Neuronal stem cell (in vitro differentiated cells): ENCODE data around the gene ANKRD36B.
"Not testable (repeated sequence)": the region's sequence is repeated elsewhere in the genome, so short reads cannot be mapped to it uniquely, and the experiment has no call there.

Experiments
- DNase-seq: peaks from one replicate; pipeline ENCODE4 v3.0.0-alpha.2; 2013; ENCODE audit warnings: low spot score
- H2AFZ ChIP-seq: one replicate; pipeline ENCODE4 v1.6.1; 2013; ENCODE audit warnings: mild to moderate bottlenecking, low read length, inconsistent platforms
- H2AK5ac ChIP-seq: 2 replicates; pipeline ENCODE4 v1.6.1; 2013; ENCODE audit warnings: low read depth, mild to moderate bottlenecking, inconsistent platforms, low read length, moderate library complexity, mixed read lengths
- H2BK120ac ChIP-seq: 2 replicates; pipeline ENCODE4 v1.6.1; 2013; ENCODE audit warnings: low read depth, mild to moderate bottlenecking, inconsistent platforms, low read length, moderate library complexity, mixed read lengths
- H2BK12ac ChIP-seq: one replicate; pipeline ENCODE4 v1.6.1; 2013; ENCODE audit warnings: low read length, inconsistent platforms
- H2BK15ac ChIP-seq: 2 replicates; pipeline ENCODE4 v1.6.1; 2013; ENCODE audit warnings: mild to moderate bottlenecking, low read length, inconsistent platforms, mixed read lengths
- H2BK5ac ChIP-seq: one replicate; pipeline ENCODE4 v1.6.1; 2013; ENCODE audit warnings: inconsistent platforms, mild to moderate bottlenecking, low read length, moderate library complexity
- H3K14ac ChIP-seq: one replicate; pipeline ENCODE4 v1.6.1; 2013; ENCODE audit warnings: low read length, inconsistent platforms
- H3K18ac ChIP-seq: 2 replicates; pipeline ENCODE4 v1.6.1; 2013; ENCODE audit warnings: low read length, inconsistent platforms
- H3K23ac ChIP-seq: 2 replicates; pipeline ENCODE4 v1.6.1; 2013; ENCODE audit warnings: low read depth, mild to moderate bottlenecking, mixed read lengths, low read length, inconsistent platforms; ENCODE audit not compliant: poor library complexity
- H3K27ac ChIP-seq: replicated peaks from 3 replicates; pipeline ENCODE4 v1.5.1; 2013; ENCODE audit warnings: low read length, inconsistent platforms
- H3K27me3 ChIP-seq, 3 experiments: 2 replicates each; pipeline ENCODE4 v1.6.1; 2013; ENCODE audit warnings: low read length in 3 of 3, mild to moderate bottlenecking in 2 of 3, inconsistent platforms in 1 of 3, low read depth in 1 of 3, mixed read lengths in 1 of 3, moderate library complexity in 1 of 3; ENCODE audit not compliant: control insufficient read depth in 3 of 3, insufficient read depth in 3 of 3
- H3K36me3 ChIP-seq, 2 donors: replicated peaks in 1 of 2; 2 replicates each; pipeline ENCODE4 v1.6.1; 2013; ENCODE audit warnings: low read length in 2 of 2; ENCODE audit not compliant: control insufficient read depth in 2 of 2, insufficient read depth in 2 of 2
- H3K4ac ChIP-seq: 2 replicates; pipeline ENCODE4 v1.6.1; 2013; ENCODE audit warnings: inconsistent platforms, mild to moderate bottlenecking, low read length, moderate library complexity
- H3K4me1 ChIP-seq, 2 donors: 1 replicate in 1 of 2; 2 replicates in 1 of 2; pipeline ENCODE4 v1.6.1; 2013; ENCODE audit warnings: low read length in 2 of 2, low read depth in 1 of 2; ENCODE audit not compliant: control insufficient read depth in 2 of 2, insufficient read depth in 1 of 2
- H3K4me2 ChIP-seq: one replicate; pipeline ENCODE4 v1.6.1; 2013; ENCODE audit warnings: mild to moderate bottlenecking, low read length, inconsistent platforms; ENCODE audit not compliant: insufficient read depth, poor library complexity, severe bottlenecking
- H3K4me3 ChIP-seq, 2 donors: 2 replicates each; pipeline ENCODE4 v1.5.1; 2013; ENCODE audit warnings: low read length in 2 of 2, mild to moderate bottlenecking in 2 of 2, inconsistent platforms in 1 of 2, moderate library complexity in 1 of 2
- H3K79me1 ChIP-seq: one replicate; pipeline ENCODE4 v1.6.1; 2013; ENCODE audit warnings: low read depth, mild to moderate bottlenecking, inconsistent platforms, low read length, moderate library complexity
- H3K9ac ChIP-seq: one replicate; pipeline ENCODE4 v1.6.1; 2013; ENCODE audit warnings: mild to moderate bottlenecking, low read depth, low read length, inconsistent platforms; ENCODE audit not compliant: poor library complexity
- H3K9me3 ChIP-seq, 2 donors: replicated peaks in 1 of 2; 2 replicates each; pipeline versions ENCODE3 to v1.6.1; 2013; ENCODE audit warnings: low read length in 2 of 2, mild to moderate bottlenecking in 2 of 2, inconsistent platforms in 1 of 2, low read depth in 1 of 2, mixed read lengths in 1 of 2, moderate library complexity in 1 of 2; ENCODE audit not compliant: control insufficient read depth in 2 of 2, insufficient read depth in 1 of 2
- H4K8ac ChIP-seq: one replicate; pipeline ENCODE4 v1.6.1; 2013; ENCODE audit warnings: low read depth, mild to moderate bottlenecking, inconsistent platforms, low read length, moderate library complexity
- H4K91ac ChIP-seq: one replicate; pipeline ENCODE4 v1.6.1; 2013; ENCODE audit warnings: low read length, low read depth, mild to moderate bottlenecking, inconsistent platforms; ENCODE audit not compliant: poor library complexity
- WGBS, 2 donors: extraction: QIAGEN DNeasy Blood & Tissue Kit; methylation state at CpG; one replicate each; pipeline ENCODE4 v1.1.7; 2013; ENCODE audit warnings: missing lambda C conversion rate in 2 of 2, mixed read lengths in 1 of 2; ENCODE audit not compliant: insufficient read length in 2 of 2, insufficient replicate concordance in 1 of 2; ENCODE audit errors: extremely low coverage in 2 of 2; 5-methylcytosine and 5-hydroxymethylcytosine counted together

Gene ANKRD36B

GRCh38 chr2:97525904-97526303 lies 63.8 kb downstream of the ANKRD36B start:
- H3K27ac ChIP-seq, H3K27me3 ChIP-seq, H2BK15ac ChIP-seq, H2BK120ac ChIP-seq, H3K36me3 ChIP-seq, H3K4me1 ChIP-seq, H4K8ac ChIP-seq, H3K18ac ChIP-seq, H2AFZ ChIP-seq, H4K91ac ChIP-seq, H3K4ac ChIP-seq, H3K14ac ChIP-seq, H3K9me3 ChIP-seq, H3K4me2 ChIP-seq, H3K23ac ChIP-seq, H2BK12ac ChIP-seq, H2BK5ac ChIP-seq, H3K9ac ChIP-seq, H3K79me1 ChIP-seq, H2AK5ac ChIP-seq, DNase-seq, H3K4me3 ChIP-seq: not testable (repeated sequence)
- WGBS, 2 donors: no CpG with 5 or more reads among the region's 2 CpGs

GRCh38 chr2:97523816-97524215 lies 65.9 kb downstream of the ANKRD36B start:
- H4K8ac ChIP-seq, H4K91ac ChIP-seq, H2BK15ac ChIP-seq, H3K4ac ChIP-seq, H2AFZ ChIP-seq, DNase-seq, H3K36me3 ChIP-seq, H3K4me2 ChIP-seq, H3K27me3 ChIP-seq, H3K27ac ChIP-seq, H2BK120ac ChIP-seq, H2BK5ac ChIP-seq, H3K4me1 ChIP-seq, H3K18ac ChIP-seq, H3K14ac ChIP-seq, H3K9ac ChIP-seq, H3K79me1 ChIP-seq, H2AK5ac ChIP-seq, H2BK12ac ChIP-seq, H3K4me3 ChIP-seq, H3K9me3 ChIP-seq, H3K23ac ChIP-seq: not testable (repeated sequence)
- no CpG with 5 or more reads among the region's 1 CpG for WGBS, 2 donors

DNA sequence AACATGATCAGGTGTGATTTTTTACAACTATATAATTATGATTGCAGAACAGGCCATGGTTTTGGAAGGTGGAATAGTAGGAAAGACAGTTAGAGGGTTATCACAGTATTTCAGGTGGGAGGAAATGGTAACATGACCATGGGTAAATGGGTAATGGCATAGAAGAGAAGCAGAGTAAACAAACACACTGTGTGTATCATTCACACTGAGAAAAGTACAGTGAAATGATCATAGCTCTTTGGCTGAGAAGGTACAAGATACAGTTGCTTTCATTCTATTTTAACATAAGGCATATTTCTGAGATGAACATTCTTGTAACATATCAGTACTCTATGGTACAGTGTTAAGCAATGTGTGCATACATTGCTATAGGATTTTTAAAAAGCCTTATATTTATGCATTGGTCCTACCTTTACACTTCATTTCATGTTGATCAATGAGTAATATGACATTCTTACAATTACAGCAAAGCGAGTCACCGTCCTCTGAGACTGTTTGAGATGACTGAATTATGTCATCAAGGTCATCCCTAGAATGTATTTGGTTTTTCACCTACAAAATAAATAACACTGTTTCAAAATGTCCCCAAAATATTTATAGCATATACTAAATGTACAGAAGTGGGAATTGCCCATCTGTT lies 66.6 kb downstream of the ANKRD36B start:
- not testable (repeated sequence) for H3K4me2 ChIP-seq, H3K18ac ChIP-seq, H3K4ac ChIP-seq, H4K8ac ChIP-seq, H3K27me3 ChIP-seq, DNase-seq, H3K9me3 ChIP-seq, H3K23ac ChIP-seq, H3K79me1 ChIP-seq, H3K14ac ChIP-seq, H4K91ac ChIP-seq, H2BK5ac ChIP-seq, H3K4me3 ChIP-seq, H2AFZ ChIP-seq, H2AK5ac ChIP-seq, H2BK120ac ChIP-seq, H3K4me1 ChIP-seq, H3K9ac ChIP-seq, H3K27ac ChIP-seq, H3K36me3 ChIP-seq, H2BK15ac ChIP-seq, H2BK12ac ChIP-seq
- no CpG with 5 or more reads among the region's 2 CpGs for WGBS, 2 donors

GRCh38 chr2:97495651-97496050 lies 94.0 kb downstream of the ANKRD36B start:
- H2AFZ ChIP-seq, H3K9me3 ChIP-seq, H3K14ac ChIP-seq, H3K79me1 ChIP-seq, H3K27ac ChIP-seq, H3K9ac ChIP-seq, H2BK15ac ChIP-seq, H4K8ac ChIP-seq, H3K18ac ChIP-seq, DNase-seq, H3K4ac ChIP-seq, H3K4me2 ChIP-seq, H2BK5ac ChIP-seq, H2BK12ac ChIP-seq, H3K4me1 ChIP-seq, H3K23ac ChIP-seq, H3K4me3 ChIP-seq, H2AK5ac ChIP-seq, H2BK120ac ChIP-seq, H4K91ac ChIP-seq, H3K27me3 ChIP-seq, H3K36me3 ChIP-seq: not testable (repeated sequence)
- WGBS, 2 donors: no CpG with 5 or more reads among the region's 4 CpGs
